ENCODE data around the gene VENTX.
A peak's percentile ranks its signal among the peaks of the same experiment; 100 is the strongest.

Gene VENTX

DNA sequence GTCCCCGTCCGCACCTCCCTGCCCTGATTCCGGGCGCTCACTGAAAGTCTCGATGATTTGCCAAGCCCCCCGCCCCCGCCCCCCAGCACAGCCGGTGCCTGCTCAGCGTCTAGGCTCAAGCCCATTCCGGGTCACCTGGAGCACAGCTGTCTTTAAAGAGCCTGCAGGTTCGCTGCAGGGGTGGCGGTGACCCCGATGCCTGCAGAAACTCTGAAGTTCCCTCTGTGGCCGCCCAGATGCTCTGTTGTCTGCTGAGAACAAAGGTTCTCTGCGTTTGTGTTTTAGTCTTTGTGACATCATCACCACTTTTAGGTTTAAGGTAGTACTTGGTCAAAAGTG is 780 bp downstream of the VENTX start:
- Histone ChIP-seq H3K4me3 (ENCODE audit: low read depth, low read length) (no peak overlapping the region), H3K4me1 (ENCODE audit: control insufficient read depth, insufficient read depth, low read length) (no peaks in the 10 kb centered on the region), H3K27ac (ENCODE audit: extremely low read depth, low read depth, low read length) (no peak overlapping the region), H3K9me3 (ENCODE audit: control insufficient read depth, insufficient read depth, low read depth, low read length) (no peaks in the 10 kb centered on the region), H3K36me3 (ENCODE audit: control insufficient read depth in 2 of 2, insufficient read depth in 1 of 2, low read length in 2 of 2) (no peaks in the 10 kb centered on the region)
- ChIA-PET CTCF (no interaction called here), POLR2A (no interaction called here)
- TF ChIP-seq ZNF155 (tag by site-specific recombination; IDR thresholded peaks at IDR 0.05): no peak
- TF ChIP-seq, protein P1, sequence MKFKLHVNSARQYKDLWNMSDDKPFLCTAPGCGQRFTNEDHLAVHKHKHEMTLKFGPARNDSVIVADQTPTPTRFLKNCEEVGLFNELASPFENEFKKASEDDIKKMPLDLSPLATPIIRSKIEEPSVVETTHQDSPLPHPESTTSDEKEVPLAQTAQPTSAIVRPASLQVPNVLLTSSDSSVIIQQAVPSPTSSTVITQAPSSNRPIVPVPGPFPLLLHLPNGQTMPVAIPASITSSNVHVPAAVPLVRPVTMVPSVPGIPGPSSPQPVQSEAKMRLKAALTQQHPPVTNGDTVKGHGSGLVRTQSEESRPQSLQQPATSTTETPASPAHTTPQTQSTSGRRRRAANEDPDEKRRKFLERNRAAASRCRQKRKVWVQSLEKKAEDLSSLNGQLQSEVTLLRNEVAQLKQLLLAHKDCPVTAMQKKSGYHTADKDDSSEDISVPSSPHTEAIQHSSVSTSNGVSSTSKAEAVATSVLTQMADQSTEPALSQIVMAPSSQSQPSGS (tag by site-specific recombination; IDR thresholded peaks at IDR 0.05; ENCODE audit: low read depth): 0 out of 2 replicates have a peak, but pooled peaks have one; percentile 25
- TF ChIP-seq YY2 (tag by site-specific recombination; IDR thresholded peaks at IDR 0.05): no peak

DNA sequence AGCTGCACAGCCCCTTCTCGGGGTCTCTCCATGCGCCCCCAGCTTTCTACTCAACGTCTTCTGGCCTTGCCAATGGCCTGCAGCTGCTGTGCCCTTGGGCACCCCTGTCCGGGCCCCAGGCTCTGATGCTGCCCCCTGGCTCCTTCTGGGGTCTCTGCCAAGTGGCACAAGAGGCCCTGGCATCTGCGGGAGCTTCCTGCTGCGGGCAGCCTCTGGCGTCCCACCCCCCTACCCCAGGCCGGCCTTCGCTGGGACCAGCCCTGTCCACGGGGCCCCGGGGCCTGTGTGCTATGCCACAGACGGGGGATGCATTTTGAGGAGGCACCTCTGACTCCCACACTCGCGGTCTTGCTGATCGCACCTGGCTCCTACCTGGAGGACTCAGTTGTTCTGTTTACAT is 2.3 kb downstream of the VENTX start:
- H3K27ac ChIP-seq (ENCODE audit: extremely low read depth, low read depth, low read length): no peak overlapping the region
- TF ChIP-seq, protein P2, sequence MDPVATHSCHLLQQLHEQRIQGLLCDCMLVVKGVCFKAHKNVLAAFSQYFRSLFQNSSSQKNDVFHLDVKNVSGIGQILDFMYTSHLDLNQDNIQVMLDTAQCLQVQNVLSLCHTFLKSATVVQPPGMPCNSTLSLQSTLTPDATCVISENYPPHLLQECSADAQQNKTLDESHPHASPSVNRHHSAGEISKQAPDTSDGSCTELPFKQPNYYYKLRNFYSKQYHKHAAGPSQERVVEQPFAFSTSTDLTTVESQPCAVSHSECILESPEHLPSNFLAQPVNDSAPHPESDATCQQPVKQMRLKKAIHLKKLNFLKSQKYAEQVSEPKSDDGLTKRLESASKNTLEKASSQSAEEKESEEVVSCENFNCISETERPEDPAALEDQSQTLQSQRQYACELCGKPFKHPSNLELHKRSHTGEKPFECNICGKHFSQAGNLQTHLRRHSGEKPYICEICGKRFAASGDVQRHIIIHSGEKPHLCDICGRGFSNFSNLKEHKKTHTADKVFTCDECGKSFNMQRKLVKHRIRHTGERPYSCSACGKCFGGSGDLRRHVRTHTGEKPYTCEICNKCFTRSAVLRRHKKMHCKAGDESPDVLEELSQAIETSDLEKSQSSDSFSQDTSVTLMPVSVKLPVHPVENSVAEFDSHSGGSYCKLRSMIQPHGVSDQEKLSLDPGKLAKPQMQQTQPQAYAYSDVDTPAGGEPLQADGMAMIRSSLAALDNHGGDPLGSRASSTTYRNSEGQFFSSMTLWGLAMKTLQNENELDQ (tag by site-specific recombination; IDR thresholded peaks at IDR 0.05; ENCODE audit: low read depth): no peak
- TF ChIP-seq GLI2 (tag by site-specific recombination; IDR thresholded peaks at IDR 0.05; ENCODE audit: borderline replicate concordance, low read depth): no peak
- no peak for TF ChIP-seq ZFP3 (tag by site-specific recombination; IDR thresholded peaks at IDR 0.05; ENCODE audit: low read depth)
- TF ChIP-seq ZNF621 (tag by site-specific recombination; IDR thresholded peaks at IDR 0.05): no peak
- TF ChIP-seq ZNF16 (tag by site-specific recombination; IDR thresholded peaks at IDR 0.05; ENCODE audit: low read depth): no peak
- TF ChIP-seq, protein P3, sequence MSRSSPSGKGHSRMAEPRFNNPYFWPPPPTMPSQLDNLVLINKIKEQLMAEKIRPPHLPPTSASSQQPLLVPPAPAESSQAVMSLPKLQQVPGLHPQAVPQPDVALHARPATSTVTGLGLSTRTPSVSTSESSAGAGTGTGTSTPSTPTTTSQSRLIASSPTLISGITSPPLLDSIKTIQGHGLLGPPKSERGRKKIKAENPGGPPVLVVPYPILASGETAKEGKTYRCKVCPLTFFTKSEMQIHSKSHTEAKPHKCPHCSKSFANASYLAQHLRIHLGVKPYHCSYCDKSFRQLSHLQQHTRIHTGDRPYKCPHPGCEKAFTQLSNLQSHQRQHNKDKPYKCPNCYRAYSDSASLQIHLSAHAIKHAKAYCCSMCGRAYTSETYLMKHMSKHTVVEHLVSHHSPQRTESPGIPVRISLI (tag by site-specific recombination; IDR thresholded peaks at IDR 0.05): no peak
- no peak for TF ChIP-seq ZNF510 (tag by site-specific recombination; IDR thresholded peaks at IDR 0.05; ENCODE audit: insufficient replicate concordance)
- TF ChIP-seq ZNF707 (tag by site-specific recombination; IDR thresholded peaks at IDR 0.05): no peak
- TF ChIP-seq ZNF776 (tag by site-specific recombination; IDR thresholded peaks at IDR 0.05; ENCODE audit: borderline replicate concordance): no peak
- TF ChIP-seq, protein P4, sequence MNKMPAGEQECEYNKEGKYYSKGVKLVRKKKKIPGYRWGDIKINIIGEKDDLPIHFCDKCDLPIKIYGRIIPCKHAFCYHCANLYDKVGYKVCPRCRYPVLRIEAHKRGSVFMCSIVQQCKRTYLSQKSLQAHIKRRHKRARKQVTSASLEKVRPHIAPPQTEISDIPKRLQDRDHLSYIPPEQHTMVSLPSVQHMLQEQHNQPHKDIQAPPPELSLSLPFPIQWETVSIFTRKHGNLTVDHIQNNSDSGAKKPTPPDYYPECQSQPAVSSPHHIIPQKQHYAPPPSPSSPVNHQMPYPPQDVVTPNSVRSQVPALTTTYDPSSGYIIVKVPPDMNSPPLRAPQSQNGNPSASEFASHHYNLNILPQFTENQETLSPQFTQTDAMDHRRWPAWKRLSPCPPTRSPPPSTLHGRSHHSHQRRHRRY (tag by site-specific recombination; IDR thresholded peaks at IDR 0.05): no peak
- TF ChIP-seq, protein P5, sequence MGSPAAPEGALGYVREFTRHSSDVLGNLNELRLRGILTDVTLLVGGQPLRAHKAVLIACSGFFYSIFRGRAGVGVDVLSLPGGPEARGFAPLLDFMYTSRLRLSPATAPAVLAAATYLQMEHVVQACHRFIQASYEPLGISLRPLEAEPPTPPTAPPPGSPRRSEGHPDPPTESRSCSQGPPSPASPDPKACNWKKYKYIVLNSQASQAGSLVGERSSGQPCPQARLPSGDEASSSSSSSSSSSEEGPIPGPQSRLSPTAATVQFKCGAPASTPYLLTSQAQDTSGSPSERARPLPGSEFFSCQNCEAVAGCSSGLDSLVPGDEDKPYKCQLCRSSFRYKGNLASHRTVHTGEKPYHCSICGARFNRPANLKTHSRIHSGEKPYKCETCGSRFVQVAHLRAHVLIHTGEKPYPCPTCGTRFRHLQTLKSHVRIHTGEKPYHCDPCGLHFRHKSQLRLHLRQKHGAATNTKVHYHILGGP (tag by site-specific recombination; IDR thresholded peaks at IDR 0.05): no peak
- TF ChIP-seq ZSCAN23 (tag by site-specific recombination; IDR thresholded peaks at IDR 0.05): no peak
- TF ChIP-seq ZNF561 (tag by site-specific recombination; IDR thresholded peaks at IDR 0.05; ENCODE audit: borderline replicate concordance): no peak
- TF ChIP-seq EGR2 (tag by site-specific recombination; IDR thresholded peaks at IDR 0.05; ENCODE audit: low read depth): no peak
- no peak for TF ChIP-seq ZNF394 (tag by site-specific recombination; IDR thresholded peaks at IDR 0.05; ENCODE audit: borderline replicate concordance)
- no peak for TF ChIP-seq REPIN1 (tag by site-specific recombination; IDR thresholded peaks at IDR 0.05; ENCODE audit: low read depth)
- no peak for TF ChIP-seq ZNF555 (tag by site-specific recombination; conservative IDR thresholded peaks at IDR 0.05)
- no peak for TF ChIP-seq ZNF24 (tag by site-specific recombination; IDR thresholded peaks at IDR 0.05)
- ChIA-PET POLR2A (no interaction called here), CTCF (no interaction called here)
- no peak overlapping the region for H3K4me3 ChIP-seq (ENCODE audit: low read depth, low read length)
- no peaks in the 10 kb centered on the region for H3K36me3 ChIP-seq (ENCODE audit: control insufficient read depth in 2 of 2, insufficient read depth in 1 of 2, low read length in 2 of 2)
- no peaks in the 10 kb centered on the region for H3K9me3 ChIP-seq (ENCODE audit: control insufficient read depth, insufficient read depth, low read depth, low read length)
- H3K4me1 ChIP-seq (ENCODE audit: control insufficient read depth, insufficient read depth, low read length): no peaks in the 10 kb centered on the region
